ENCODE data around the gene BABAM1. TPM values are rescaled to one million over a fixed set of nuclear protein-coding genes. Genes with fewer than 3 reads are reported as not detected.

The BABAM1 gene
- total and polyA plus RNA-seq, 9 of the 15 experiments (the other 6 are each of a cell fraction or from before 2014, with no cell fraction given): 14.7 to 160 (median 113) TPM

DNA sequence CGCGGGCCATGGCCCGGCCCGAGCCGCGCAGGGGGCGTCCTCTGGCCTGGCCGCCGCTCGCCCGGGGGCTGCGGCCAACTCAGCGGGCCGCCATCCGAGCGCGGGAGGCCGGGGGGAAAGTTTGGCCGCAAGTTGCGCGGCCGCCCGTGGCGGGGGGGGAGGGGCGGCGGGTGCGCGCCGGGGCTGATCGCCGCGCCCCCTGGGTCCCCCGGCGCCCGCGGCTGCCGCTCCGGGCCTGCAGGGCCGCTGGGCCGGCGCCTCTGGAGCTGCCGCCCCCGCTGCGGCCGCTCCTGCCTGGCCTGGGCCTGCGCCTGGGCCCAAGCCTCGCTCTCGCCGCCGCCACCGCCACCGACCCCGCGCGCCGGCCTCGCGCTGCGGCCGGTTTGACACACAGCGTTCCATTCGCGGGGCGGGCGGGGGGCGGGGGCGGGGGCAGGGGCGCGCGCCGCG is 21.7 kb upstream of the BABAM1 start, which contains the start of gene NR2F6:
Gene NR2F6, minus strand, starts transcription at position 385 of the 450 bp plus-strand sequence. CDS start 699 bp downstream, outside the sequence.
- intact Hi-C loops (cut with micrococcal nuclease): loop anchor here (5.0 kb wide), 1 partner anchor 38 kb away; no protein-coding TSS in a partner anchor
- WGBS (ENCODE audit: insufficient coverage, low coverage, missing lambda C conversion rate): 0% methylated on average over 11 of the region's 72 CpGs
- POLR2A ChIA-PET: interaction anchor here (0.6 to 1.1 kb wide), 2 partner anchors 11 to 19 kb away, joined by 3 to 4 read pairs; no protein-coding TSS in a partner anchor
- Histone ChIP-seq H3K4me3 (peak within 1 kb of the TSS; percentile 80), H3K9me3 (replicated peaks; ENCODE audit: control insufficient read depth, insufficient read depth, low read depth, low read length) (no peaks in the 10 kb centered on the region), H3K4me1 (replicated peaks in 1 of 2; ENCODE audit: control insufficient read depth in 2 of 2, insufficient read depth in 2 of 2, low read length in 2 of 2) (peaks cover 45 to 88% of the 10 kb centered on the region in 2 experiments), H3K79me2 (ENCODE audit: control insufficient read depth, insufficient read depth, low read length) (peaks cover 47% of the 10 kb centered on the region), H3K27ac (ENCODE audit: extremely low read depth, low read depth, low read length) (peak within 1 kb of the TSS; percentile 96), H4K20me1 (replicated peaks; ENCODE audit: control insufficient read depth, insufficient read depth, low read length) (peaks cover 15% of the 10 kb centered on the region), H3K27me3 (ENCODE audit: control insufficient read depth in 2 of 2, insufficient read depth in 2 of 2, low read length in 2 of 2) (no peaks in the 10 kb centered on the region), H3K36me3 (ENCODE audit: control insufficient read depth, insufficient read depth, low read length) (peaks cover 15% of the 10 kb centered on the region; the same call in 2 of the 3 replicates), H3K9ac (ENCODE audit: insufficient read depth in 1 of 2, low read depth in 2 of 2, low read length in 2 of 2) (peak within 1 kb of the TSS; percentile 76 to 91), H2AFZ (ENCODE audit: low read depth, low read length) (peak within 1 kb of the TSS; percentile 91), H3K4me2 (ENCODE audit: insufficient read depth, low read length) (peak within 1 kb of the TSS; percentile 93), H3K9me1 (ENCODE audit: control insufficient read depth, insufficient read depth, low read length) (no peaks in the 10 kb centered on the region)
- no TSS peak for BruUV-seq (replicated peaks)
- CTCF ChIA-PET (ENCODE audit: low intra/inter-chr PET ratio): no interaction called here
- FAIRE-seq: no peak
- no peak for ATAC-seq
- in situ Hi-C loops (cut with MboI): no loop called here
- DNase-seq (ENCODE audit: extremely low read depth in 1 of 4, low spot score in 3 of 4): peak in 3 of 4 experiments; percentile 76 to 85 (median 80)
- TF ChIP-seq CXXC5 (CRISPR knock-in tag; IDR thresholded peaks at IDR 0.05): peak; percentile 56
- TF ChIP-seq ETS1 (conservative IDR thresholded peaks at IDR 0.05; ENCODE audit: control insufficient read depth, low read depth, low read length): peak; percentile 48; the same call in 1 of the 2 replicates
- TF ChIP-seq, protein P1, sequence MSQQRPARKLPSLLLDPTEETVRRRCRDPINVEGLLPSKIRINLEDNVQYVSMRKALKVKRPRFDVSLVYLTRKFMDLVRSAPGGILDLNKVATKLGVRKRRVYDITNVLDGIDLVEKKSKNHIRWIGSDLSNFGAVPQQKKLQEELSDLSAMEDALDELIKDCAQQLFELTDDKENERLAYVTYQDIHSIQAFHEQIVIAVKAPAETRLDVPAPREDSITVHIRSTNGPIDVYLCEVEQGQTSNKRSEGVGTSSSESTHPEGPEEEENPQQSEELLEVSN (IDR thresholded peaks at IDR 0.05; ENCODE audit: borderline replicate concordance in 1 of 2, extremely low read depth in 1 of 2, insufficient read depth in 1 of 2, insufficient read length in 1 of 2, low read depth in 1 of 2, low read length in 1 of 2, poor library complexity in 1 of 2, severe bottlenecking in 1 of 2): peak in 1 of 2 experiments; percentile 53
- TF ChIP-seq TFAM (CRISPR knock-in tag; conservative IDR thresholded peaks at IDR 0.05): no peak
- 0 out of 2 replicates have a peak, but pooled peaks have one; percentile 17 for TF ChIP-seq SMAD4 (CRISPR knock-in tag; conservative IDR thresholded peaks at IDR 0.05)
- TF ChIP-seq RBM15 (IDR thresholded peaks at IDR 0.05; ENCODE audit: insufficient read depth, low read length): no peak
- TF ChIP-seq ZNF197 (CRISPR knock-in tag; IDR thresholded peaks at IDR 0.05; ENCODE audit: low read depth): 0 out of 2 replicates have a peak, but pooled peaks have one; percentile 56
- peak; percentile 13; the same call in 1 of the 2 replicates for TF ChIP-seq GABPA (tag; conservative IDR thresholded peaks at IDR 0.05; ENCODE audit: low read depth)
- peak; percentile 29 for TF ChIP-seq RBBP5 (IDR thresholded peaks at IDR 0.05; ENCODE audit: borderline replicate concordance, insufficient read depth, low read length, poor library complexity, severe bottlenecking)
- TF ChIP-seq TEAD1 (CRISPR knock-in tag; IDR thresholded peaks at IDR 0.05): no peak
- TF ChIP-seq ZBTB49 (CRISPR knock-in tag; IDR thresholded peaks at IDR 0.05; ENCODE audit: borderline replicate concordance): no peak
- TF ChIP-seq, protein P2, sequence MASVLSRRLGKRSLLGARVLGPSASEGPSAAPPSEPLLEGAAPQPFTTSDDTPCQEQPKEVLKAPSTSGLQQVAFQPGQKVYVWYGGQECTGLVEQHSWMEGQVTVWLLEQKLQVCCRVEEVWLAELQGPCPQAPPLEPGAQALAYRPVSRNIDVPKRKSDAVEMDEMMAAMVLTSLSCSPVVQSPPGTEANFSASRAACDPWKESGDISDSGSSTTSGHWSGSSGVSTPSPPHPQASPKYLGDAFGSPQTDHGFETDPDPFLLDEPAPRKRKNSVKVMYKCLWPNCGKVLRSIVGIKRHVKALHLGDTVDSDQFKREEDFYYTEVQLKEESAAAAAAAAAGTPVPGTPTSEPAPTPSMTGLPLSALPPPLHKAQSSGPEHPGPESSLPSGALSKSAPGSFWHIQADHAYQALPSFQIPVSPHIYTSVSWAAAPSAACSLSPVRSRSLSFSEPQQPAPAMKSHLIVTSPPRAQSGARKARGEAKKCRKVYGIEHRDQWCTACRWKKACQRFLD (CRISPR knock-in tag; IDR thresholded peaks at IDR 0.05): 0 out of 2 replicates have a peak, but pooled peaks have one; percentile 20
- peak; percentile 57 for TF ChIP-seq KDM5B (IDR thresholded peaks at IDR 0.05; ENCODE audit: insufficient replicate concordance, low read depth, low read length)

All from K562 (cell line).